ENCODE measurements around the gene ADGRG2. TPM values are rescaled to one million over a fixed set of nuclear protein-coding genes. Genes with fewer than 3 reads are reported as not detected.

ADGRG2 gene
- total RNA-seq, 1 experiment from 2014 or later: not detected

- intact Hi-C loops (cut with micrococcal nuclease): no loop called here
- H4K20me1 ChIP-seq (ENCODE audit: insufficient read depth): no peaks in the 10 kb centered on the region
- H3K9ac ChIP-seq (ENCODE audit: low read length): no peak overlapping the region
- H3K4me2 ChIP-seq (ENCODE audit: low read length): no peak overlapping the region
- H3K79me2 ChIP-seq (ENCODE audit: insufficient read depth, low read length): no peaks in the 10 kb centered on the region
- H3K4me3 ChIP-seq (replicated peaks in 1 of 2; ENCODE audit: low read depth in 1 of 2, low read length in 2 of 2): no peak overlapping the region
- CTCF ChIA-PET: no interaction called here
- no peaks in the 10 kb centered on the region for H3K36me3 ChIP-seq (ENCODE audit: control insufficient read depth in 1 of 2, insufficient read depth in 2 of 2, low read length in 2 of 2)
- no peaks in the 10 kb centered on the region for H3K27me3 ChIP-seq (ENCODE audit: insufficient read depth, low read length)
- POLR2A ChIA-PET: no interaction called here
- no TSS peak for BruUV-seq (replicated peaks)
- RAD21 ChIA-PET (ENCODE audit: low non-redundant PET in 1 of 2, low total read pairs in 2 of 2, uncharacterized antibody in 2 of 2, unreplicated experiment in 2 of 2): no interaction called here
- no peak overlapping the region for H3K27ac ChIP-seq (ENCODE audit: low read depth, low read length)
- TF ChIP-seq ZFX (IDR thresholded peaks at IDR 0.05) (no peak), YY1 (IDR thresholded peaks at IDR 0.05; ENCODE audit: extremely low read depth, insufficient replicate concordance, low read depth, low read length) (no peak), CTCF (IDR thresholded peaks at IDR 0.05 in 2 of 3, conservative IDR thresholded peaks at IDR 0.05 in 1 of 3; ENCODE audit: borderline replicate concordance in 1 of 3, insufficient read depth in 1 of 3, low read depth in 2 of 3, low read length in 2 of 3) (no peak), CBX3 (IDR thresholded peaks at IDR 0.05; ENCODE audit: low read depth) (no peak), RAD21 (IDR thresholded peaks at IDR 0.05; ENCODE audit: low read depth) (no peak), ZNF274 (IDR thresholded peaks at IDR 0.05; ENCODE audit: low read depth, low read length) (no peak), SIN3A (IDR thresholded peaks at IDR 0.05; ENCODE audit: low read depth) (no peak), SRF (IDR thresholded peaks at IDR 0.05; ENCODE audit: low read depth) (no peak), POLR2AphosphoS5 (IDR thresholded peaks at IDR 0.05; ENCODE audit: low read depth, low read length) (no peak), ELF1 (IDR thresholded peaks at IDR 0.05; ENCODE audit: borderline replicate concordance, low read depth) (no peak), ZBTB33 (IDR thresholded peaks at IDR 0.05; ENCODE audit: extremely low read depth, insufficient replicate concordance, low read length) (no peak), REST (IDR thresholded peaks at IDR 0.05; ENCODE audit: low read depth) (no peak), TCF7L2 (IDR thresholded peaks at IDR 0.05; ENCODE audit: borderline replicate concordance, extremely low read depth, insufficient read depth, insufficient read length) (no peak), FOSL1 (IDR thresholded peaks at IDR 0.05; ENCODE audit: low read depth) (no peak), MAX (IDR thresholded peaks at IDR 0.05) (no peak), EZH2phosphoT487 (IDR thresholded peaks at IDR 0.05; ENCODE audit: borderline replicate concordance) (no peak), ATF3 (IDR thresholded peaks at IDR 0.05) (no peak), EGR1 (IDR thresholded peaks at IDR 0.05; ENCODE audit: low read depth) (no peak), POLR2A (IDR thresholded peaks at IDR 0.05; ENCODE audit: borderline replicate concordance, extremely low read depth, insufficient read depth, insufficient read length) (no peak)
- H2AFZ ChIP-seq (ENCODE audit: low read depth, low read length, poor library complexity, severe bottlenecking): no peak overlapping the region
- H3K9me2 ChIP-seq (ENCODE audit: insufficient read depth): no peaks in the 10 kb centered on the region
- no peak for ATAC-seq
- H3K4me1 ChIP-seq (ENCODE audit: control insufficient read depth in 1 of 2, insufficient read depth in 2 of 2, low read length in 2 of 2): peaks cover 7 to 13% of the 10 kb centered on the region in 2 experiments; a peak in 2 of 4 replicates
- DNase-seq (ENCODE audit: low read depth, low spot score): no peak
- no peaks in the 10 kb centered on the region for H3K9me3 ChIP-seq (ENCODE audit: control insufficient read depth in 1 of 2, insufficient read depth in 1 of 2, low read depth in 1 of 2, low read length in 2 of 2)
These were observed 150.8 kb downstream of the ADGRG2 start for GRCh38 chrX:18971506-18971905.

All from HCT116 (cell line).